ENCODE results near the gene OPHN1.

GRCh38 chrX:68422478-68422877 is 10.8 kb downstream of the OPHN1 start:
- no peak for TF ChIP-seq POLR2A (IDR thresholded peaks at IDR 0.05)
- TF ChIP-seq CTCF (IDR thresholded peaks at IDR 0.05 in 4 of 5, conservative IDR thresholded peaks at IDR 0.05 in 1 of 5), result no peak
